KOPT-K1 (cell line): ENCODE measurements around the gene CLTA.

ENCODE experiments used
- H3K27ac ChIP-seq: fragments of 200-600 bp; sonication (generic); 2 replicates; pipeline ENCODE4 v1.5.1; 2016; ENCODE audit warnings: antibody characterized with exemption, mild to moderate bottlenecking, low read depth, low read length; ENCODE audit not compliant: poor library complexity, severe bottlenecking
- H3K36me3 ChIP-seq: fragments of 200-600 bp; sonication (generic); 2 replicates; pipeline ENCODE4 v1.5.1; 2017; ENCODE audit warnings: antibody characterized with exemption, mild to moderate bottlenecking, low read length, moderate library complexity; ENCODE audit not compliant: insufficient read depth
- H3K9me3 ChIP-seq: fragments of 200-600 bp; sonication (generic); 2 replicates; pipeline ENCODE4 v1.5.1; 2017; ENCODE audit warnings: antibody characterized with exemption, low read length, mild to moderate bottlenecking; ENCODE audit not compliant: insufficient read depth, poor library complexity, severe bottlenecking

Gene CLTA

GRCh38 chr9:36191686-36192085 is 965 bp downstream of the CLTA start:
- Histone ChIP-seq H3K27ac (peak overlapping the region; percentile 85), H3K9me3 (no peaks in the 10 kb centered on the region), H3K36me3 (peaks cover 40% of the 10 kb centered on the region)

- H3K36me3 ChIP-seq = peaks cover 45% of the 10 kb centered on the region
- peak overlapping the region; percentile 85 for H3K27ac ChIP-seq
- no peaks in the 10 kb centered on the region for H3K9me3 ChIP-seq
These were observed 1.5 kb downstream of the CLTA start for GRCh38 chr9:36192196-36192595.

GRCh38 chr9:36193023-36193422 is 2.3 kb downstream of the CLTA start:
- no peaks in the 10 kb centered on the region for H3K9me3 ChIP-seq
- no peak overlapping the region for H3K27ac ChIP-seq
- H3K36me3 ChIP-seq = peaks cover 53% of the 10 kb centered on the region

GRCh38 chr9:36194326-36195000 is 3.7 kb downstream of the CLTA start:
- H3K27ac ChIP-seq = no peak overlapping the region
- H3K36me3 ChIP-seq = peaks cover 68% of the 10 kb centered on the region
- H3K9me3 ChIP-seq = no peaks in the 10 kb centered on the region

GRCh38 chr9:36204906-36205547 is 14.3 kb downstream of the CLTA start:
- Histone ChIP-seq H3K9me3 (no peaks in the 10 kb centered on the region), H3K27ac (no peak overlapping the region), H3K36me3 (peaks cover 100% of the 10 kb centered on the region)

DNA sequence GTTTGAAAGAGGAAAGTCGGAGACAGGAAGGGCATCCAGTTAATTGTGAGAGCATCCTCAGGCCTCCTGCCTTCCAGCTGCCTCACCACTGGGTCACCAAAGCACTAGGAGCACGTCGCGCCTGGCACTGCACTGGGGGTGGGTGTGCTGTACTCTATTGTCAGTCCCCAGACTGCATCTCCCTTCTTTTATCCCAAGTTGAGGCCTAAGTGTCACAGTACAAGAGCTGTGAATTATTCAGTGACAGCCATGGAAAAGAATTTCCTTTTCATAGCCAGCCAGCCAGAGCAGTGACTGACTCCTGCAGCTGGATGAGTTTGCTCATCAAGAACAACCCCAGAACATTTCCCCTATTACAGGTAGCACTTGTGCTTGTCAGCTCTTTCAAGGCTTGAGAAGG is 16.3 kb downstream of the CLTA start:
- H3K27ac ChIP-seq = no peak overlapping the region
- H3K9me3 ChIP-seq = no peaks in the 10 kb centered on the region
- peaks cover 100% of the 10 kb centered on the region for H3K36me3 ChIP-seq

DNA sequence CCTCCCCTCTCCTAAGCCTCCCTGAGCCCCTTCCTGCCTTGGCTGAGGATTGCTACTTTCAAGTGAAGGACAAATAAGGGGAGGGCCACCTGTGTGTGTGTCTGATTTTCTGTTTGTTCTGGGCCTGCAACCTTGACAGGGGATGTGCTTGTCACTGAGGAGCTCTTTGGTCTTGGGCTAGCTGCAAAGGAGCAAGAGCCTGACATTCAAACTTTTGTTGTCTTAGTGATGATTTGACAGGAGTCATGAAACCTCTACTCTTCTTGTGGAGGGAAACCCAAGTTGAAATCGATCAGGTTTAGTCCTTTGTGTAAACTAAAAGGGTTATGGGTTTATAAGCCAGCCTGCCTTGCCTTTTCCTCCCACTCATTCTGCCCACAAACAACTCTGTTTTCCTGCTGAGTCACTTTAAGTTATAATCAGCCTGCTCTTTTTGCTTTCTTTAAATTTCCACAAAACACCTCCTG is 16.9 kb downstream of the CLTA start:
- no peaks in the 10 kb centered on the region for H3K9me3 ChIP-seq
- H3K27ac ChIP-seq = no peak overlapping the region
- H3K36me3 ChIP-seq = peaks cover 100% of the 10 kb centered on the region

DNA sequence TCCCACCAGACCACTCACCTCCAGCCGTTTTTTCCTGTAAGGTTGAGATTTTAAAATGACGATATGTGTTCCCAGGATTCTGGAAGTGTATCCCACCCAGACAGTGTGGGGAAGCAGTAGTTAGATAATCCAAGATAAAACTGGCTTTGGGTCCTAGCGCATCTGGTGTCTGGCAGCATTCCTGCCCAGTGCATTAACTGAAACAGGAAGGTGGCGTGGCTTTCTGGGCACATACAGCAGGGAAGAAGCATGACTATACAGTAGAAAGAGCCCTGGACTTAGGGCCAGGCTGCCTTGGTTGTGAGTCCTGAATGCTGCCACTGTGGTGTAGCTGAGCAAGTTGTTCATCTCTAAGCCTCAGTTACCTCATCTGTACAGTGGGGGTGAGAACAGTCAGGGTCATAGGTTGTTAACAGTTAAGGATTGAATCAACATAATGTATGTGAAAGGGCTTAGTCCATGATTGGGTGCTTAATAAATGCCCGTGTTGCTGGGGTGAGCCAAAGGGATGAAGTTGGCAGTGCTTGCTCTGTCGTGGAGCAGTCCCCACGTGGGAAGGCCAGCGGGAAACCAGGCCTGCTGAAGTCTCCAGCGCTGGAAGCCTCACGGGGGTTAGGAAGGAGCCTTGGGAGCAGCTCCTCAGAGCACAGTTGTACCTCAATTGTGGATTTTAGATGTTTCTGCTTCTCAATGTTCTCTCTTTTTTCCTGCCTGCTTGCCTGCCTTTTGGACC is 18.0 kb downstream of the CLTA start:
- Histone ChIP-seq H3K27ac (no peak overlapping the region), H3K36me3 (peaks cover 100% of the 10 kb centered on the region), H3K9me3 (no peaks in the 10 kb centered on the region)

- Histone ChIP-seq H3K9me3 (no peaks in the 10 kb centered on the region), H3K27ac (no peak overlapping the region), H3K36me3 (peaks cover 100% of the 10 kb centered on the region)
These were observed 20.0 kb downstream of the CLTA start for GRCh38 chr9:36210722-36211121.

DNA sequence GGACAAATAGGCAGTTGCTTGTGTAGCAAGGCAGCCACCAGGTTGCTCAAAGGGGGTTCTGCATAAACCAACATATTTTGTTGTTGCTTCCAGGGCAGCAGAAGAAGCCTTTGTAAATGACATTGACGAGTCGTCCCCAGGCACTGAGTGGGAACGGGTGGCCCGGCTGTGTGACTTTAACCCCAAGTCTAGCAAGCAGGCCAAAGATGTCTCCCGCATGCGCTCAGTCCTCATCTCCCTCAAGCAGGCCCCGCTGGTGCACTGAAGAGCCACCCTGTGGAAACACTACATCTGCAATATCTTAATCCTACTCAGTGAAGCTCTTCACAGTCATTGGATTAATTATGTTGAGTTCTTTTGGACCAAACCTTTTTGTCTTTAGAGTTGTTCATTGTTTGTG is 20.8 kb downstream of the CLTA start:
- H3K36me3 ChIP-seq = peaks cover 98% of the 10 kb centered on the region
- H3K9me3 ChIP-seq = no peaks in the 10 kb centered on the region
- H3K27ac ChIP-seq = no peak overlapping the region

DNA sequence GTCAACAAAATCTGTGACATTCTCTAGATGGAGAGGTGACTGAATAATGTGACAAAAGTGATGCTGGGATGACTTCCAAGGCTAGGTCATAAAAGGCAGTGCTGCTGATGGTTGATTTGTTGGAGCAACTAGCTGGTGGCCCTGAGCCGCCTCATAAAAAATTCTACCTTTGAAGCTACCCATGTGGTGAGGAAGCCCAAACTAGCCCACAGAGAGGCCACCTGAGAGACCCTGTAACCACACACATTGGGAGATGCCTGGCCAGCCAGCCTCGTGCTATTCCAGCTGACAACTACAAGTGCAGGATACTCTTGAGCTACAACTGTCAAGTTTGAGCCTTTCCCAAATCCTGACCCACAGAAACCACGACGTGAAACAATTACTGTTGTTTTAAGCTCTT is 22.7 kb downstream of the CLTA start:
- Histone ChIP-seq H3K9me3 (no peaks in the 10 kb centered on the region), H3K27ac (no peak overlapping the region), H3K36me3 (peaks cover 95% of the 10 kb centered on the region)

GRCh38 chr9:36213989-36214388 is 23.3 kb downstream of the CLTA start:
- Histone ChIP-seq H3K36me3 (peaks cover 95% of the 10 kb centered on the region), H3K9me3 (no peaks in the 10 kb centered on the region), H3K27ac (no peak overlapping the region)

GRCh38 chr9:36214571-36214970 is 23.9 kb downstream of the CLTA start:
- Histone ChIP-seq H3K27ac (no peak overlapping the region), H3K36me3 (peaks cover 95% of the 10 kb centered on the region), H3K9me3 (no peaks in the 10 kb centered on the region)

GRCh38 chr9:36217256-36217968 is 26.7 kb downstream of the CLTA start:
- peaks cover 95% of the 10 kb centered on the region for H3K36me3 ChIP-seq
- peak overlapping the region; percentile 53 for H3K27ac ChIP-seq
- H3K9me3 ChIP-seq = peaks cover 3% of the 10 kb centered on the region

GRCh38 chr9:36218011-36218410 is 27.3 kb downstream of the CLTA start:
- H3K36me3 ChIP-seq = peaks cover 95% of the 10 kb centered on the region
- H3K9me3 ChIP-seq = peaks cover 9% of the 10 kb centered on the region
- peak overlapping the region; percentile 53 for H3K27ac ChIP-seq
